Neuron (in vitro differentiated cells): ENCODE data around the gene CCDC198.

Source experiments
- H2AFZ ChIP-seq: one replicate; pipeline ENCODE4 v1.6.1; 2013; ENCODE audit warnings: low read depth, mild to moderate bottlenecking, inconsistent platforms, low read length, moderate library complexity
- H3K27me3 ChIP-seq: one replicate; pipeline ENCODE4 v1.6.1; 2013; ENCODE audit warnings: low read length; ENCODE audit not compliant: insufficient read depth
- H3K36me3 ChIP-seq: one replicate; pipeline ENCODE4 v1.6.1; 2013; ENCODE audit warnings: low read length; ENCODE audit not compliant: insufficient read depth
- H3K4me1 ChIP-seq: one replicate; pipeline ENCODE4 v1.6.1; 2013; ENCODE audit warnings: low read length; ENCODE audit not compliant: insufficient read depth
- H3K4me3 ChIP-seq: 2 replicates; pipeline ENCODE4 v1.5.1; 2013; ENCODE audit warnings: mild to moderate bottlenecking, low read length, moderate library complexity
- H3K9me3 ChIP-seq: one replicate; pipeline ENCODE4 v1.6.1; 2013; ENCODE audit warnings: low read length

Gene CCDC198

GRCh38 chr14:57420986-57421385 is 72.7 kb downstream of the CCDC198 start:
- Histone ChIP-seq H3K9me3 (no peaks in the 10 kb centered on the region), H3K4me3 (no peak overlapping the region), H3K36me3 (no peaks in the 10 kb centered on the region), H3K4me1 (no peaks in the 10 kb centered on the region), H2AFZ (no peak overlapping the region), H3K27me3 (no peaks in the 10 kb centered on the region)

- no peaks in the 10 kb centered on the region for H3K36me3 ChIP-seq
- no peaks in the 10 kb centered on the region for H3K27me3 ChIP-seq
- H3K4me3 ChIP-seq = no peak overlapping the region
- H3K4me1 ChIP-seq = no peaks in the 10 kb centered on the region
- no peaks in the 10 kb centered on the region for H3K9me3 ChIP-seq
- no peak overlapping the region for H2AFZ ChIP-seq
Measured at GRCh38 chr14:57420033-57420432, 73.6 kb downstream of the CCDC198 start.
